Osteocyte (in vitro differentiated cells): ENCODE data around the gene NPHP3. TPM values are rescaled to one million over a fixed set of nuclear protein-coding genes. Genes with fewer than 3 reads are reported as not detected.
A peak's percentile ranks its signal among the peaks of the same experiment; 100 is the strongest.

Experiments used
- DNase-seq: peaks from one replicate; pipeline ENCODE4 v3.0.0; 2021; ENCODE audit warnings: mixed read lengths; ENCODE audit not compliant: unreplicated experiment; ENCODE audit errors: extremely low spot score
- H3K27ac Mint-ChIP-seq: one replicate; pipeline ENCODE4 v1.8.0; 2021; ENCODE audit warnings: mild to moderate bottlenecking, mixed read lengths; ENCODE audit not compliant: unreplicated experiment
- H3K27me3 Mint-ChIP-seq: one replicate; pipeline ENCODE4 v1.8.0; 2021; ENCODE audit warnings: mixed read lengths; ENCODE audit not compliant: unreplicated experiment
- H3K36me3 Mint-ChIP-seq: one replicate; pipeline ENCODE4 v1.8.0; 2021; ENCODE audit warnings: mixed read lengths; ENCODE audit not compliant: unreplicated experiment
- H3K4me1 Mint-ChIP-seq: one replicate; pipeline ENCODE4 v1.8.0; 2021; ENCODE audit warnings: mixed read lengths; ENCODE audit not compliant: unreplicated experiment
- H3K4me3 Mint-ChIP-seq: one replicate; pipeline ENCODE4 v1.8.0; 2021; ENCODE audit warnings: mild to moderate bottlenecking, moderate library complexity, mixed read lengths; ENCODE audit not compliant: unreplicated experiment
- H3K9me3 Mint-ChIP-seq: one replicate; pipeline ENCODE4 v1.8.0; 2021; ENCODE audit warnings: mixed read lengths; ENCODE audit not compliant: unreplicated experiment
- CTCF ChIP-seq: fragments of 200-600 bp; sonication (generic); IDR thresholded peaks from 2 replicates; pipeline ENCODE4 v1.5.0; 2021; ENCODE audit warnings: antibody characterized with exemption, mild to moderate bottlenecking, moderate library complexity
- total RNA-seq: library from RNA; stranded (reverse); gene quantifications from 2 replicates; pipeline ENCODE4 v1.2.1, GENCODE V29; 2021

The NPHP3 gene
- total RNA-seq, 1 donor from 2014 or later, result 26.4 TPM

GRCh38 chr3:132657869-132658747 is 64.1 kb downstream of the NPHP3 start:
- Mint-ChIP-seq H3K4me1 (peaks cover 33% of the 10 kb centered on the region), H3K4me3 (peak overlapping the region; percentile 96), H3K27ac (peak overlapping the region; percentile 98), H3K36me3 (peaks cover 3% of the 10 kb centered on the region), H3K9me3 (no peaks in the 10 kb centered on the region), H3K27me3 (no peaks in the 10 kb centered on the region)
- no peak for DNase-seq
- TF ChIP-seq CTCF, result no peak

- H3K27me3 Mint-ChIP-seq, result no peaks in the 10 kb centered on the region
- no peak overlapping the region for H3K4me3 Mint-ChIP-seq
- peaks cover 18% of the 10 kb centered on the region for H3K4me1 Mint-ChIP-seq
- H3K9me3 Mint-ChIP-seq, result no peaks in the 10 kb centered on the region
- DNase-seq, result no peak
- TF ChIP-seq CTCF, result no peak
- H3K36me3 Mint-ChIP-seq, result no peaks in the 10 kb centered on the region
- no peak overlapping the region for H3K27ac Mint-ChIP-seq
Observed at GRCh38 chr3:132655471-132655870, 66.7 kb downstream of the NPHP3 start.

- H3K27me3 Mint-ChIP-seq, result no peaks in the 10 kb centered on the region
Observed at GRCh38 chr3:132654721-132655120, 67.5 kb downstream of the NPHP3 start.

GRCh38 chr3:132654190-132654589 is 68.0 kb downstream of the NPHP3 start:
- Mint-ChIP-seq H3K27me3 (no peaks in the 10 kb centered on the region), H3K9me3 (no peaks in the 10 kb centered on the region), H3K4me1 (peaks cover 17% of the 10 kb centered on the region), H3K27ac (no peak overlapping the region), H3K4me3 (no peak overlapping the region), H3K36me3 (no peaks in the 10 kb centered on the region)
- TF ChIP-seq CTCF, result no peak
- no peak for DNase-seq

More at GRCh38 chr3:132654721-132655120, 67.5 kb downstream of the NPHP3 start:
- Mint-ChIP-seq H3K27ac (no peak overlapping the region), H3K36me3 (no peaks in the 10 kb centered on the region), H3K4me1 (peaks cover 18% of the 10 kb centered on the region), H3K9me3 (no peaks in the 10 kb centered on the region), H3K4me3 (no peak overlapping the region)
- DNase-seq, result no peak
- TF ChIP-seq CTCF, result no peak

- Mint-ChIP-seq H3K27me3 (no peaks in the 10 kb centered on the region), H3K27ac (no peak overlapping the region), H3K36me3 (no peaks in the 10 kb centered on the region), H3K4me1 (peaks cover 5% of the 10 kb centered on the region), H3K9me3 (no peaks in the 10 kb centered on the region), H3K4me3 (no peak overlapping the region)
- TF ChIP-seq CTCF, result no peak
- no peak for DNase-seq
Observed at GRCh38 chr3:132652640-132653270, 69.5 kb downstream of the NPHP3 start.
